A549 treated with Mapracorat at 1 μM for 4 hours (cell line): ENCODE data around the gene FLVCR1. TPM values are rescaled to one million over a fixed set of nuclear protein-coding genes. Genes with fewer than 3 reads are reported as not detected.

Experiments
- total RNA-seq: library from RNA; stranded (reverse); fragments of 200-300 nt; extraction: Qiagen RNA extraction; gene quantifications from 5 replicates; pipeline ENCODE4 v1.2.3, GENCODE V29; 2022

FLVCR1 gene
- 13.1 to 18.2 TPM (median 16.4 TPM) in 5 replicates for total RNA-seq

GRCh38 chr1:212857992-212858460 lies at the start of gene FLVCR1:
Gene FLVCR1 (plus strand): TSS chr1:212858275. CDS start chr1:212858453, 178 bp downstream.

GRCh38 chr1:212847549-212847948 lies 10.5 kb upstream of the FLVCR1 start, which contains the start of gene SPATA45:
Gene SPATA45 (minus strand): TSS chr1:212847649. CDS start chr1:212836149, 11,500 bp downstream.

Other genes with a start within 250 kb of the FLVCR1 start
- 29.1 to 47.5 TPM (median 34.0 TPM) in 5 replicates for gene ATF3, start 249.5 kb upstream of the FLVCR1 start, total RNA-seq
- 25.3 to 38.1 TPM (median 36.0 TPM) in 5 replicates for gene BATF3, start 158.4 kb upstream of the FLVCR1 start, total RNA-seq
- gene NSL1, start 66.5 kb upstream of the FLVCR1 start, total RNA-seq, result 25.5 to 38.7 TPM (median 32.3 TPM) in 5 replicates
- gene TATDN3, start 66.4 kb upstream of the FLVCR1 start, total RNA-seq, result 10.6 to 15.4 TPM (median 12.9 TPM) in 5 replicates
- gene SPATA45, start 10.6 kb upstream of the FLVCR1 start, total RNA-seq, result not detected in 5 replicates
- 1.7 to 3.5 TPM (median 2.9 TPM) in 5 replicates for gene VASH2, start 92.3 kb downstream of the FLVCR1 start, total RNA-seq
- gene ANGEL2, start 157.6 kb downstream of the FLVCR1 start, total RNA-seq, result 14.5 to 18.5 TPM (median 16.3 TPM) in 5 replicates
- gene RPS6KC1, start 193.0 kb downstream of the FLVCR1 start, total RNA-seq, result 8.5 to 11.5 TPM (median 10.7 TPM) in 5 replicates